ENCODE results near the gene MAGI2. TPM values are rescaled to one million over a fixed set of nuclear protein-coding genes. Genes with fewer than 3 reads are reported as not detected.

The MAGI2 gene
- total RNA-seq, 2 donors from 2014 or later = 10.3 to 19.2 TPM

DNA sequence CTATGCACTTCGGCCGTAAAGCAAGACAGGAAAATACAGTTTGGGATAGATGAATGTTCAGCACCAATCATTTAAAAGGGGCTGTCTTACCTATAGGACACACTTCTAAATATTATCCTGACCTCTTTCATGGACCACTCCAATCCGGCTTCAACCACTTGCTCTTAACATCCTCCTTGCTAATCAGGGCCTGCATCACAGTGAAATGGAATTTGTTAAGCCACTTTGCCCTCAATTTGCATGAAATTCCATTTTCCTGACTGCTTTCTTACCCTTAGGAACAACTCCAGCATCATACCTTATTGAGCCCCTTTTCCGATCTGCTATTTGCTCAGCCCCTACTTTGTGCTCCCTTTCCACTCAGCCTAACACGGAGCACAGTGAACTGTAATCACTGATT lies 987.6 kb downstream of the MAGI2 start:
- Mint-ChIP-seq H3K36me3 (ENCODE audit: low read depth) (no peaks in the 10 kb centered on the region), H3K9me3 (no peaks in the 10 kb centered on the region), H3K4me3 (no peak overlapping the region), H3K27ac (no peak overlapping the region), H3K4me1 (peaks cover 22% of the 10 kb centered on the region), H3K27me3 (ENCODE audit: insufficient read depth) (no peaks in the 10 kb centered on the region)
- Histone ChIP-seq H3K4me3 (ENCODE audit: low read length) (no peak overlapping the region), H3K36me3 (ENCODE audit: control insufficient read depth, insufficient read depth, low read length) (no peaks in the 10 kb centered on the region), H3K9ac (ENCODE audit: extremely low read depth, low read length, poor library complexity, severe bottlenecking) (no peak overlapping the region), H3K4me1 (ENCODE audit: control insufficient read depth, insufficient read depth, low read length) (peaks cover 6% of the 10 kb centered on the region), H3K27ac (ENCODE audit: low read depth, low read length) (no peak overlapping the region), H3K27me3 (ENCODE audit: control insufficient read depth, insufficient read depth, low read length, poor library complexity, severe bottlenecking) (peaks cover 14% of the 10 kb centered on the region), H3K9me3 (ENCODE audit: control insufficient read depth, low read length) (no peaks in the 10 kb centered on the region)
- DNase-seq = peak; percentile 48
- no peak for TF ChIP-seq CTCF (conservative IDR thresholded peaks at IDR 0.05)
- 85 to 88% methylated on average over 5 of the region's 5 CpGs for WGBS, 2 experiments (ENCODE audit: insufficient coverage in 1 of 2, insufficient read length in 1 of 2)

DNA sequence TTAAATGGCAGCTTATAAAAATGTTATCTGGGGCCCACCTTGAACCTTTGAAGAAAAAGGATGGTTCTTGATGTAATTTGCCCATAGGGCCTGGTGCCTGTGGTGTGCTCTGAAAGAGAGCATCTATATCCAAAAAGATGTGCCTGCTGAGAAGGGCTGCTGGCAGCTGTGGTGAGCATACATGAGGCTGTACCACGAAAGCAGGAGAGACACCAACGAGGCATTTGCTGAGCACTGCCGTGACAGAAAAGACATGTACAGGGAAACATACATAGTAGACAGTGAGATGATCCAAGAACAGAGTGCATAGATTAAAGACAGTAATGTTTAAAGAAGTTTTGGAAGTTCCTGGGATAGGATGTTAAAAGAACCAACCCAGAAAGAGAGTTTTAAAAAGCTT lies 990.4 kb downstream of the MAGI2 start:
- DNase-seq = no peak
- H3K9ac ChIP-seq (ENCODE audit: extremely low read depth, low read length, poor library complexity, severe bottlenecking) = no peak overlapping the region
- H3K4me3 ChIP-seq (ENCODE audit: low read length) = no peak overlapping the region
- no peak for TF ChIP-seq CTCF (conservative IDR thresholded peaks at IDR 0.05)
- H3K9me3 ChIP-seq (ENCODE audit: control insufficient read depth, low read length) = no peaks in the 10 kb centered on the region
- WGBS, 2 experiments (ENCODE audit: insufficient coverage in 1 of 2, insufficient read length in 1 of 2) = 91 to 100% methylated on average over 3 of the region's 3 CpGs
- H3K4me1 ChIP-seq (ENCODE audit: control insufficient read depth, insufficient read depth, low read length) = peaks cover 6% of the 10 kb centered on the region
- no peak overlapping the region for H3K27ac ChIP-seq (ENCODE audit: low read depth, low read length)
- H3K9me3 Mint-ChIP-seq = no peaks in the 10 kb centered on the region
- peaks cover 18% of the 10 kb centered on the region for H3K4me1 Mint-ChIP-seq
- no peaks in the 10 kb centered on the region for H3K36me3 Mint-ChIP-seq (ENCODE audit: low read depth)
- no peak overlapping the region for H3K4me3 Mint-ChIP-seq
- peaks cover 14% of the 10 kb centered on the region for H3K27me3 ChIP-seq (ENCODE audit: control insufficient read depth, insufficient read depth, low read length, poor library complexity, severe bottlenecking)
- no peak overlapping the region for H3K27ac Mint-ChIP-seq
- no peaks in the 10 kb centered on the region for H3K27me3 Mint-ChIP-seq (ENCODE audit: insufficient read depth)
- no peaks in the 10 kb centered on the region for H3K36me3 ChIP-seq (ENCODE audit: control insufficient read depth, insufficient read depth, low read length)

GRCh38 chr7:78450706-78451105 lies 1002.8 kb downstream of the MAGI2 start:
- Histone ChIP-seq H3K9ac (ENCODE audit: extremely low read depth, low read length, poor library complexity, severe bottlenecking) (no peak overlapping the region), H3K27ac (ENCODE audit: low read depth, low read length) (no peak overlapping the region), H3K27me3 (ENCODE audit: control insufficient read depth, insufficient read depth, low read length, poor library complexity, severe bottlenecking) (no peaks in the 10 kb centered on the region), H3K4me1 (ENCODE audit: control insufficient read depth, insufficient read depth, low read length) (peaks cover 4% of the 10 kb centered on the region), H3K4me3 (ENCODE audit: low read length) (no peak overlapping the region), H3K36me3 (ENCODE audit: control insufficient read depth, insufficient read depth, low read length) (no peaks in the 10 kb centered on the region), H3K9me3 (ENCODE audit: control insufficient read depth, low read length) (no peaks in the 10 kb centered on the region)
- H3K27me3 Mint-ChIP-seq (ENCODE audit: insufficient read depth) = no peaks in the 10 kb centered on the region
- H3K27ac Mint-ChIP-seq = no peak overlapping the region
- no peak for TF ChIP-seq CTCF (conservative IDR thresholded peaks at IDR 0.05)
- no peak for DNase-seq
- no peaks in the 10 kb centered on the region for H3K9me3 Mint-ChIP-seq
- 71 to 75% methylated on average over 5 to 6 of the region's 6 CpGs for WGBS, 2 experiments (ENCODE audit: insufficient coverage in 1 of 2, insufficient read length in 1 of 2)
- H3K36me3 Mint-ChIP-seq (ENCODE audit: low read depth) = no peaks in the 10 kb centered on the region
- peaks cover 6% of the 10 kb centered on the region for H3K4me1 Mint-ChIP-seq
- no peak overlapping the region for H3K4me3 Mint-ChIP-seq
